NCI-H460 (cell line): ENCODE data around the gene UGT2B17. TPM values are rescaled to one million over a fixed set of nuclear protein-coding genes. Genes with fewer than 3 reads are reported as not detected.

Source experiments
- DNase-seq: peaks from one replicate; pipeline ENCODE4 v3.0.0-alpha.2; 2016; ENCODE audit warnings: low read depth; ENCODE audit errors: extremely low read depth
- total RNA-seq: library from RNA; depleted of rRNA; stranded (reverse); fragments of >200 nt; shearing (Covaris generic); gene quantifications from 2 replicates; pipeline ENCODE4 v1.2.3, GENCODE V29; 2014; rRNA removed

UGT2B17 gene
- total RNA-seq, 1 experiment from 2014 or later = not detected

- DNase-seq = no peak
Observed at GRCh38 chr4:68490826-68491457, 85.2 kb downstream of the UGT2B17 start.

GRCh38 chr4:68489338-68489737 is 86.8 kb downstream of the UGT2B17 start:
- no peak for DNase-seq

Other genes starting within 250 kb of the UGT2B17 start
- gene YTHDC1, start 226.2 kb downstream of the UGT2B17 start, total RNA-seq = 34.8 and 38.8 TPM in 2 replicates
- gene TMPRSS11E, start 128.9 kb downstream of the UGT2B17 start, total RNA-seq = not detected in 2 replicates
- not detected in 2 replicates for gene UGT2B15, start 94.3 kb upstream of the UGT2B17 start, total RNA-seq
- gene UGT2B10, start 239.7 kb upstream of the UGT2B17 start, total RNA-seq = not detected in 2 replicates